ENCODE measurements around the gene TBX19.

The TBX19 gene

GRCh38 chr1:168280296-168280927, at the start of gene TBX19:
Gene TBX19, plus strand, starts transcription at chr1:168280877. Its CDS starts 214 bp downstream, at chr1:168281091.
- no peak for DNase-seq (ENCODE audit: low read depth)

- peak; percentile 24 for DNase-seq (ENCODE audit: low read depth)
Observed at GRCh38 chr1:168234846-168235547, 45.7 kb upstream of the TBX19 start.

GRCh38 chr1:168235548-168235885, 45.2 kb upstream of the TBX19 start:
- no peak for DNase-seq (ENCODE audit: low read depth)

GRCh38 chr1:168235937-168236336, 44.7 kb upstream of the TBX19 start:
- no peak for DNase-seq (ENCODE audit: low read depth)

GRCh38 chr1:168236836-168237611, 43.7 kb upstream of the TBX19 start:
- no peak for DNase-seq (ENCODE audit: low read depth)

- no peak for DNase-seq (ENCODE audit: low read depth)
Observed at GRCh38 chr1:168243198-168243597, 37.5 kb upstream of the TBX19 start.

- no peak for DNase-seq (ENCODE audit: low read depth)
Observed at GRCh38 chr1:168243636-168244212, 37.0 kb upstream of the TBX19 start.

- no peak for DNase-seq (ENCODE audit: low read depth)
Observed at GRCh38 chr1:168245042-168245441, 35.6 kb upstream of the TBX19 start.

GRCh38 chr1:168246506-168246905, 34.2 kb upstream of the TBX19 start:
- DNase-seq (ENCODE audit: low read depth) = no peak

- no peak for DNase-seq (ENCODE audit: low read depth)
Observed at GRCh38 chr1:168252204-168252733, 28.4 kb upstream of the TBX19 start.

- no peak for DNase-seq (ENCODE audit: low read depth)
Observed at GRCh38 chr1:168256164-168256563, 24.5 kb upstream of the TBX19 start.

- DNase-seq (ENCODE audit: low read depth) = no peak
Observed at GRCh38 chr1:168257397-168257796, 23.3 kb upstream of the TBX19 start.

- DNase-seq (ENCODE audit: low read depth) = no peak
Observed at GRCh38 chr1:168259567-168259966, 21.1 kb upstream of the TBX19 start.

GRCh38 chr1:168260393-168260792, 20.3 kb upstream of the TBX19 start:
- DNase-seq (ENCODE audit: low read depth) = no peak

- no peak for DNase-seq (ENCODE audit: low read depth)
Observed at GRCh38 chr1:168261390-168261789, 19.3 kb upstream of the TBX19 start.

- DNase-seq (ENCODE audit: low read depth) = no peak
Observed at GRCh38 chr1:168263130-168263529, 17.5 kb upstream of the TBX19 start.

- no peak for DNase-seq (ENCODE audit: low read depth)
Observed at GRCh38 chr1:168264296-168264695, 16.4 kb upstream of the TBX19 start.

- DNase-seq (ENCODE audit: low read depth) = no peak
Observed at GRCh38 chr1:168265596-168265995, 15.1 kb upstream of the TBX19 start.

- DNase-seq (ENCODE audit: low read depth) = no peak
Observed at GRCh38 chr1:168266644-168267186, 14.0 kb upstream of the TBX19 start.

GRCh38 chr1:168271636-168272035, 9.0 kb upstream of the TBX19 start:
- no peak for DNase-seq (ENCODE audit: low read depth)

GRCh38 chr1:168273575-168273974, 7.1 kb upstream of the TBX19 start:
- DNase-seq (ENCODE audit: low read depth) = no peak

GRCh38 chr1:168279253-168279652, 1.4 kb upstream of the TBX19 start:
- no peak for DNase-seq (ENCODE audit: low read depth)
